GM23248 (cell line): ENCODE results near the gene FBLIM1. TPM values are rescaled to one million over a fixed set of nuclear protein-coding genes. Genes with fewer than 3 reads are reported as not detected.

ENCODE experiments used
- DNase-seq: peaks from one replicate; pipeline ENCODE4 v3.0.0-alpha.2; 2015
- H2AFZ ChIP-seq: fragments of 200-600 bp; sonication (generic); 2 replicates; pipeline ENCODE4 v1.6.1; 2016; ENCODE audit warnings: antibody characterized with exemption
- H3F3A ChIP-seq: fragments of 200-600 bp; sonication (generic); 2 replicates; pipeline ENCODE4 v1.6.1; 2016; ENCODE audit warnings: mild to moderate bottlenecking, antibody characterized with exemption, mixed run types; ENCODE audit not compliant: insufficient read depth
- H3K27ac ChIP-seq: fragments of 200-600 bp; sonication (generic); 2 replicates; pipeline ENCODE4 v1.5.1; 2016; ENCODE audit warnings: mild to moderate bottlenecking
- H3K27me3 ChIP-seq: fragments of 200-600 bp; sonication (generic); replicated peaks from 2 replicates; pipeline ENCODE4 v1.6.1; 2016; ENCODE audit warnings: mild to moderate bottlenecking; ENCODE audit not compliant: insufficient read depth
- H3K36me3 ChIP-seq: fragments of 200-600 bp; sonication (generic); 2 replicates; pipeline ENCODE4 v1.6.1; 2016; ENCODE audit warnings: low read depth, mild to moderate bottlenecking
- H3K4me1 ChIP-seq: fragments of 200-600 bp; sonication (generic); 2 replicates; pipeline ENCODE4 v1.6.1; 2016; ENCODE audit warnings: mild to moderate bottlenecking; ENCODE audit not compliant: insufficient read depth
- H3K4me2 ChIP-seq: fragments of 200-600 bp; sonication (generic); one replicate; pipeline ENCODE4 v1.6.1; 2016; ENCODE audit warnings: mild to moderate bottlenecking; ENCODE audit not compliant: unreplicated experiment
- H3K4me3 ChIP-seq: fragments of 200-600 bp; sonication (generic); 2 replicates; pipeline ENCODE4 v1.5.1; 2016; ENCODE audit warnings: mild to moderate bottlenecking
- H3K79me2 ChIP-seq: fragments of 200-600 bp; sonication (generic); 2 replicates; pipeline ENCODE4 v1.6.1; 2016; ENCODE audit warnings: mild to moderate bottlenecking; ENCODE audit not compliant: insufficient read depth
- H3K9ac ChIP-seq: fragments of 200-600 bp; sonication (generic); 2 replicates; pipeline ENCODE4 v1.6.1; 2016; ENCODE audit warnings: mild to moderate bottlenecking
- H3K9me2 ChIP-seq: fragments of 200-600 bp; sonication (generic); 2 replicates; pipeline ENCODE4 v1.6.1; 2016; ENCODE audit warnings: mixed run types, mild to moderate bottlenecking, moderate library complexity; ENCODE audit not compliant: insufficient read depth
- H3K9me3 ChIP-seq: fragments of 200-600 bp; sonication (generic); one replicate; pipeline ENCODE4 v1.6.1; 2017; ENCODE audit warnings: low read depth
- H4K20me1 ChIP-seq: fragments of 200-600 bp; sonication (generic); 2 replicates; pipeline ENCODE4 v1.6.0; 2016; ENCODE audit not compliant: insufficient read depth
- EZH2 ChIP-seq: fragments of 200-600 bp; sonication (generic); IDR thresholded peaks from 2 replicates; pipeline ENCODE4 v1.6.1; 2018; ENCODE audit warnings: antibody characterized with exemption, mild to moderate bottlenecking; ENCODE audit not compliant: insufficient read depth, poor library complexity, severe bottlenecking
- EZH2phosphoT487 ChIP-seq: fragments of 200-600 bp; sonication (generic); IDR thresholded peaks from 2 replicates; pipeline ENCODE4 v1.6.1; 2018; ENCODE audit warnings: antibody characterized with exemption, moderate library complexity, mild to moderate bottlenecking, low read depth; ENCODE audit not compliant: insufficient read depth
- WGBS, 2 experiments: methylation state at CpG; one replicate each; pipeline ENCODE4 v1.1.6; 2015 to 2017; ENCODE audit warnings: low lambda C conversion rate in 2 of 2, low coverage in 1 of 2; ENCODE audit errors: missing lambda C conversion rate in 2 of 2; 5-methylcytosine and 5-hydroxymethylcytosine counted together
- in situ Hi-C: fragments of 300-500 bp; cut with MboI; formaldehyde crosslinking; loops from 2 replicates; pipeline ENCODE4 v1.15.0; 2020
- polyA plus RNA-seq: library from polyadenylated mRNA; unstranded; fragments of >200 nt; fragmentation: Nextera tagmentation; extraction: Ambion mirVana; gene quantifications from 2 replicates; pipeline ENCODE4 v1.2.1, GENCODE V29; 2016
- total RNA-seq: library from RNA; depleted of rRNA; stranded (reverse); fragments of >200 nt; shearing (Covaris generic); gene quantifications from 2 replicates; pipeline ENCODE4 v1.2.3, GENCODE V29; 2014

Gene FBLIM1
- total and polyA plus RNA-seq, 2 experiments from 2014 or later, result 63.3 to 69.9 TPM

DNA sequence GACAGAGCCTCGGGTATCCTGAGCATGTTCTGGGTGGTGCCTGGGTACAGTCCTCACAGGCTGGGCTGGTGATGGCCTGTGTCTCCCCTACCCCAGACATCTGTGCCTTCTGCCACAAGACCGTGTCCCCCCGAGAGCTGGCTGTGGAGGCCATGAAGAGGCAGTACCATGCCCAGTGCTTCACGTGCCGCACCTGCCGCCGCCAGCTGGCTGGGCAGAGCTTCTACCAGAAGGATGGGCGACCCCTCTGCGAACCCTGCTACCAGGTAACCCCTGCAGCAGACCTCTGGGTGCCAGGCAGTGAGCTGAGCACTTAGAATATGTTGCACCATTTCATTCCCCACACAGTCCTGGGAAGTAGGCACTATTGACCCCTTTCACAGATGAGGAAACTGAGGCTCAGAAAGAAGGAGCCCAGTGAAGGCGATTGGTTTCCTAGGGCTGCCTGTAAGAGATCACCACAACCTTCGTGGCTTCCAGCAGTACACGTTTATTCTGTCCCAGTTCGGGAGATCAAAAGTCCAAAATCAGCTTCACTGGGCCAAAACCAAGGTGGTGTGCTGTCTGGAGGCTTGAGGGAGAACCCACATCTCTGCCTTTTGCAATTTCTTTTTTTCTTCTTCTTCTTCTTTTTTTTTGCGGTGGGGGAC, 11.8 kb downstream of the FBLIM1 start:
- H3K36me3 ChIP-seq, result peaks cover 27% of the 10 kb centered on the region
- no peak overlapping the region for H3K27ac ChIP-seq
- H2AFZ ChIP-seq, result no peak overlapping the region
- WGBS, 2 experiments, result 89 to 93% methylated on average over 14 of the region's 14 CpGs
- H3K79me2 ChIP-seq, result no peaks in the 10 kb centered on the region
- H3K9me3 ChIP-seq, result no peaks in the 10 kb centered on the region
- no peak overlapping the region for H3K4me2 ChIP-seq
- H4K20me1 ChIP-seq, result no peaks in the 10 kb centered on the region
- DNase-seq, result no peak
- no peak overlapping the region for H3K9ac ChIP-seq
- H3F3A ChIP-seq, result no peaks in the 10 kb centered on the region
- in situ Hi-C loops, result no loop called here
- no peaks in the 10 kb centered on the region for H3K27me3 ChIP-seq
- H3K4me1 ChIP-seq, result peaks cover 4% of the 10 kb centered on the region; the same call in 1 of the 2 replicates
- H3K4me3 ChIP-seq, result no peak overlapping the region
- no peaks in the 10 kb centered on the region for H3K9me2 ChIP-seq
- TF ChIP-seq EZH2phosphoT487, result no peak
- no peak for TF ChIP-seq EZH2

DNA sequence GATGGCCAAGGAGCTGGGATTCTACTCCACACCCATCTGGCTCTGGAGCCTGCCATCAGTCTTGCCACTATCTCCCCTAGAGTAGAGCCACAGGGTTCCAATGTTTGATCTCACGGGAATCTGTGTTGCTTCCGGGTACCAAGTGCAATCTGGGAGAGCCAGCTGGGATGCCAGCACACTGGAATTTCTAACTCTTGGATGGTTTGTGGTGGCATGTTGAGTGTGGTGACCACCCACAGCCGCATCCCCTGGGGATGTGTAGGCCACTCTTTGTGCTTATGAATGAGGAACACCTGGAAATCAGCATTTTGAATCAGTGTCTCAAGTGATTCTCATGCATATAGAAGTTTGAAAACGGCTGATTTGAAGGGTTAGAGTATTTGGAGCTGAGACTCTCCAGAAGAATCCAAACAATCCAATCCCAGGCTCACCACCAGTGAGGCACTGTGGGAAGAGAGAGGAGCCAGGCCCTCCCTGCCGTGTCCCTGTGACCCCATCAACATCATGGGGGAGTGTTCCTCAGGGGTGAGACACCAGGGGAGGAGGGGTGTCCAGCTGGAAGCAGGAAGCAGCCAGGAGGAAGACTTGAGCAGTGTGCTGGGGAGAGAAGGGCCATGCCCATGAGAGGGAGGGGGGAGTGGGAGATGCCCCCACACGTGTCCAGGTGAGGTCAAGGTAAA, 13.4 kb downstream of the FBLIM1 start:
- TF ChIP-seq EZH2phosphoT487 (no peak), EZH2 (no peak)
- no peaks in the 10 kb centered on the region for H3K27me3 ChIP-seq
- no peaks in the 10 kb centered on the region for H3K9me3 ChIP-seq
- no peak overlapping the region for H3K9ac ChIP-seq
- H3K27ac ChIP-seq, result no peak overlapping the region
- in situ Hi-C loops, result no loop called here
- no peaks in the 10 kb centered on the region for H3K9me2 ChIP-seq
- H3K79me2 ChIP-seq, result no peaks in the 10 kb centered on the region
- H3K4me1 ChIP-seq, result no peaks in the 10 kb centered on the region
- H3K4me2 ChIP-seq, result no peak overlapping the region
- DNase-seq, result no peak
- no peak overlapping the region for H3K4me3 ChIP-seq
- no peaks in the 10 kb centered on the region for H3F3A ChIP-seq
- H3K36me3 ChIP-seq, result peaks cover 37% of the 10 kb centered on the region
- no peak overlapping the region for H2AFZ ChIP-seq
- WGBS, 2 experiments, result 90% methylated on average over 6 of the region's 6 CpGs
- no peaks in the 10 kb centered on the region for H4K20me1 ChIP-seq

DNA sequence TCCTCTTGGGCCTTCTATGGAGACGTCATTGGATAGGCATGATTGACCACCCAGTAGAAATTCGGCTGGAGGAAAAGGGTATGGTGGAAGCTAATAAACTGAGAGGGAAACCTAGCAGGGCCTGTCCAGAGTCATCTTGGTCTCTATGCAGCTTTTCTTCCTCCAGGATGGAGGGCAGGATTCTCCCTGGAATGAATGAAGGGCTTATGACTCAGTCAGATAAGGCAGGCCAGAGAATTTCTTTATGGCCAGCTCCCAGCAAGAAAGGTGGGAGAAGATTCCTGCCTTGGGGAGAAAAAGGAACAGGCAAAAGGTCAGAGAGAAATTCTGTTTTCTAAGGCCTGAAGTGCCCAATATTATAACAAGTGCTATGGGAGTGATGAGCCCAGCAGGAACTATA, 17.1 kb downstream of the FBLIM1 start:
- WGBS, 2 experiments, result 47 to 56% methylated on average over 2 of the region's 2 CpGs
- no peak overlapping the region for H3K9ac ChIP-seq
- peaks cover 31% of the 10 kb centered on the region for H3K36me3 ChIP-seq
- no peaks in the 10 kb centered on the region for H3K9me3 ChIP-seq
- no peaks in the 10 kb centered on the region for H3K79me2 ChIP-seq
- no peaks in the 10 kb centered on the region for H3K4me1 ChIP-seq
- no peak for DNase-seq
- H4K20me1 ChIP-seq, result no peaks in the 10 kb centered on the region
- in situ Hi-C loops, result no loop called here
- H3K4me2 ChIP-seq, result no peak overlapping the region
- no peaks in the 10 kb centered on the region for H3K9me2 ChIP-seq
- no peaks in the 10 kb centered on the region for H3F3A ChIP-seq
- no peak overlapping the region for H3K27ac ChIP-seq
- no peak overlapping the region for H2AFZ ChIP-seq
- TF ChIP-seq EZH2 (no peak), EZH2phosphoT487 (no peak)
- H3K27me3 ChIP-seq, result no peaks in the 10 kb centered on the region
- H3K4me3 ChIP-seq, result no peak overlapping the region

- in situ Hi-C loops, result no loop called here
- no peaks in the 10 kb centered on the region for H3K79me2 ChIP-seq
- no peak overlapping the region for H3K4me3 ChIP-seq
- no peaks in the 10 kb centered on the region for H3K4me1 ChIP-seq
- H3K27me3 ChIP-seq, result no peaks in the 10 kb centered on the region
- H3K36me3 ChIP-seq, result peaks cover 29% of the 10 kb centered on the region
- no peak overlapping the region for H3K27ac ChIP-seq
- H3K9me2 ChIP-seq, result no peaks in the 10 kb centered on the region
- no peak overlapping the region for H3K4me2 ChIP-seq
- TF ChIP-seq EZH2 (no peak), EZH2phosphoT487 (no peak)
- H4K20me1 ChIP-seq, result no peaks in the 10 kb centered on the region
- no peak overlapping the region for H2AFZ ChIP-seq
- 98 to 99% methylated on average over 6 to 7 of the region's 7 CpGs for WGBS, 2 experiments
- no peaks in the 10 kb centered on the region for H3K9me3 ChIP-seq
- H3K9ac ChIP-seq, result no peak overlapping the region
- no peak for DNase-seq
- no peaks in the 10 kb centered on the region for H3F3A ChIP-seq
These were observed 19.5 kb downstream of the FBLIM1 start for GRCh38 chr1:15777909-15778707.
